Nephron progenitor cell (in vitro differentiated cells): ENCODE data around the gene MRPL32.

Experiments
- DNase-seq: peaks from one replicate; pipeline ENCODE4 v3.0.0; 2021
- H3K27ac Mint-ChIP-seq: 2 replicates; pipeline ENCODE4 v1.8.0; 2021; ENCODE audit warnings: mild to moderate bottlenecking, moderate library complexity, mixed read lengths
- H3K27me3 Mint-ChIP-seq: 2 replicates; pipeline ENCODE4 v1.8.0; 2021; ENCODE audit warnings: mild to moderate bottlenecking, low read depth, mixed read lengths; ENCODE audit not compliant: poor library complexity
- H3K36me3 Mint-ChIP-seq: 2 replicates; pipeline ENCODE4 v1.8.0; 2021; ENCODE audit warnings: low read depth, mixed read lengths
- H3K4me1 Mint-ChIP-seq: 2 replicates; pipeline ENCODE4 v1.8.0; 2021; ENCODE audit warnings: mixed read lengths
- H3K4me3 Mint-ChIP-seq: 2 replicates; pipeline ENCODE4 v1.8.0; 2021; ENCODE audit warnings: mild to moderate bottlenecking, moderate library complexity, mixed read lengths
- H3K9me3 Mint-ChIP-seq: 2 replicates; pipeline ENCODE4 v1.8.0; 2021; ENCODE audit warnings: mild to moderate bottlenecking, moderate library complexity, mixed read lengths
- CTCF ChIP-seq: fragments of 200-600 bp; sonication (generic); IDR thresholded peaks from 2 replicates; pipeline ENCODE4 v1.5.0; 2021; ENCODE audit warnings: antibody characterized with exemption

MRPL32 gene

GRCh38 chr7:42913591-42913990, 18.6 kb upstream of the MRPL32 start:
- DNase-seq: no peak

GRCh38 chr7:42914009-42914408, 18.2 kb upstream of the MRPL32 start:
- Mint-ChIP-seq H3K4me3 (no peak overlapping the region), H3K36me3 (peaks cover 61% of the 10 kb centered on the region), H3K9me3 (no peaks in the 10 kb centered on the region), H3K27ac (no peak overlapping the region), H3K27me3 (no peaks in the 10 kb centered on the region), H3K4me1 (peaks cover 37% of the 10 kb centered on the region)
- no peak for DNase-seq
- TF ChIP-seq CTCF: no peak

More at GRCh38 chr7:42913591-42913990, 18.6 kb upstream of the MRPL32 start:
- Mint-ChIP-seq H3K9me3 (no peaks in the 10 kb centered on the region), H3K4me1 (peaks cover 37% of the 10 kb centered on the region), H3K27me3 (no peaks in the 10 kb centered on the region), H3K4me3 (no peak overlapping the region), H3K27ac (no peak overlapping the region), H3K36me3 (peaks cover 59% of the 10 kb centered on the region)
- TF ChIP-seq CTCF: no peak

- Mint-ChIP-seq H3K27me3 (no peaks in the 10 kb centered on the region), H3K4me3 (no peak overlapping the region), H3K36me3 (peaks cover 62% of the 10 kb centered on the region), H3K27ac (peak overlapping the region; percentile 48), H3K4me1 (peaks cover 36% of the 10 kb centered on the region), H3K9me3 (no peaks in the 10 kb centered on the region)
- DNase-seq: no peak
- TF ChIP-seq CTCF: no peak
These were observed 17.6 kb upstream of the MRPL32 start for GRCh38 chr7:42914421-42915045.

- Mint-ChIP-seq H3K4me1 (peaks cover 28% of the 10 kb centered on the region), H3K9me3 (no peaks in the 10 kb centered on the region), H3K4me3 (no peak overlapping the region), H3K27ac (no peak overlapping the region), H3K36me3 (peaks cover 62% of the 10 kb centered on the region), H3K27me3 (no peaks in the 10 kb centered on the region)
- TF ChIP-seq CTCF: no peak
- no peak for DNase-seq
These were observed 16.8 kb upstream of the MRPL32 start for GRCh38 chr7:42915356-42915755.

- DNase-seq: no peak
- H3K36me3 Mint-ChIP-seq: peaks cover 66% of the 10 kb centered on the region
- TF ChIP-seq CTCF: no peak
- H3K4me3 Mint-ChIP-seq: no peak overlapping the region
- H3K27ac Mint-ChIP-seq: no peak overlapping the region
- H3K9me3 Mint-ChIP-seq: no peaks in the 10 kb centered on the region
- H3K4me1 Mint-ChIP-seq: no peaks in the 10 kb centered on the region
- H3K27me3 Mint-ChIP-seq: no peaks in the 10 kb centered on the region
These were observed 10.0 kb upstream of the MRPL32 start for GRCh38 chr7:42922017-42922753.
